NCI-H2196 treated with DMSO at 0.1 percent for 48 hours (cell line): ENCODE data around the gene CLEC16A.

ENCODE experiments used
- DNase-seq: peaks from one replicate; lab custom pipeline; 2025; ENCODE audit not compliant: unreplicated experiment; lab: John Stamatoyannopoulos, UW

CLEC16A gene

GRCh38 chr16:11076259-11077018, 132.1 kb downstream of the CLEC16A start:
- DNase-seq: no peak

GRCh38 chr16:11078812-11079459, 134.6 kb downstream of the CLEC16A start:
- no peak for DNase-seq

GRCh38 chr16:11079652-11080187, 135.4 kb downstream of the CLEC16A start:
- DNase-seq: no peak

- no peak for DNase-seq
These were observed 136.1 kb downstream of the CLEC16A start for GRCh38 chr16:11080327-11080967.

- DNase-seq: no peak
These were observed 136.8 kb downstream of the CLEC16A start for GRCh38 chr16:11080999-11081630.

GRCh38 chr16:11082108-11082859, 137.9 kb downstream of the CLEC16A start:
- no peak for DNase-seq

GRCh38 chr16:11082860-11083388, 138.6 kb downstream of the CLEC16A start:
- DNase-seq: no peak

GRCh38 chr16:11084484-11084875, 140.1 kb downstream of the CLEC16A start:
- no peak for DNase-seq

- DNase-seq: no peak
These were observed 140.6 kb downstream of the CLEC16A start for GRCh38 chr16:11084876-11085485.

GRCh38 chr16:11085916-11086315, 141.6 kb downstream of the CLEC16A start:
- DNase-seq: no peak

- DNase-seq: no peak
These were observed 143.3 kb downstream of the CLEC16A start for GRCh38 chr16:11087691-11088073.

- DNase-seq: no peak
These were observed 143.8 kb downstream of the CLEC16A start for GRCh38 chr16:11088074-11088730.

- DNase-seq: no peak
These were observed 144.5 kb downstream of the CLEC16A start for GRCh38 chr16:11088831-11089230.

- no peak for DNase-seq
These were observed 145.2 kb downstream of the CLEC16A start for GRCh38 chr16:11089504-11090124.

GRCh38 chr16:11090232-11090631, 145.9 kb downstream of the CLEC16A start:
- no peak for DNase-seq

- DNase-seq: no peak
These were observed 146.8 kb downstream of the CLEC16A start for GRCh38 chr16:11091021-11091785.

- DNase-seq: no peak
These were observed 148.6 kb downstream of the CLEC16A start for GRCh38 chr16:11092788-11093571.
